HUDEP-2 (cell line): ENCODE measurements around the gene TBC1D8.
A peak's percentile ranks its signal among the peaks of the same experiment; 100 is the strongest.

Experiments
- DNase-seq, 76 experiments: peaks; one replicate each; lab custom pipeline; 2025; ENCODE audit not compliant: unreplicated experiment in 76 of 76; lab: John Stamatoyannopoulos, UW

Gene TBC1D8

GRCh38 chr2:100984892-100985307, 166.3 kb downstream of the TBC1D8 start:
- DNase-seq: peak in 51 of 76 experiments; percentile 4 to 52 (median 28)

- DNase-seq: no peak
Observed at GRCh38 chr2:100983684-100984310, 167.4 kb downstream of the TBC1D8 start.

- no peak for DNase-seq
Observed at GRCh38 chr2:100983201-100983600, 168.0 kb downstream of the TBC1D8 start.

- no peak for DNase-seq
Observed at GRCh38 chr2:100982431-100982861, 168.7 kb downstream of the TBC1D8 start.

GRCh38 chr2:100981011-100981410, 170.2 kb downstream of the TBC1D8 start:
- DNase-seq: no peak

GRCh38 chr2:100980046-100980445, 171.1 kb downstream of the TBC1D8 start:
- DNase-seq: no peak

- no peak for DNase-seq
Observed at GRCh38 chr2:100978582-100979191, 172.5 kb downstream of the TBC1D8 start.

GRCh38 chr2:100977511-100977910, 173.7 kb downstream of the TBC1D8 start:
- no peak for DNase-seq

GRCh38 chr2:100976645-100977391, 174.4 kb downstream of the TBC1D8 start:
- DNase-seq: no peak

GRCh38 chr2:100976061-100976460, 175.1 kb downstream of the TBC1D8 start:
- no peak for DNase-seq

- no peak for DNase-seq
Observed at GRCh38 chr2:100975521-100975785, 175.7 kb downstream of the TBC1D8 start.

- no peak for DNase-seq
Observed at GRCh38 chr2:100974712-100975520, 176.3 kb downstream of the TBC1D8 start.

GRCh38 chr2:100972452-100972851, 178.7 kb downstream of the TBC1D8 start:
- DNase-seq: no peak

- DNase-seq: no peak
Observed at GRCh38 chr2:100971221-100971620, 180.0 kb downstream of the TBC1D8 start.

- DNase-seq: no peak
Observed at GRCh38 chr2:100969998-100970397, 181.2 kb downstream of the TBC1D8 start.

- no peak for DNase-seq
Observed at GRCh38 chr2:100968146-100969145, 182.7 kb downstream of the TBC1D8 start.

- DNase-seq: no peak
Observed at GRCh38 chr2:100967716-100968115, 183.5 kb downstream of the TBC1D8 start.

- DNase-seq: no peak
Observed at GRCh38 chr2:100965596-100965995, 185.6 kb downstream of the TBC1D8 start.

GRCh38 chr2:100964681-100965169, 186.5 kb downstream of the TBC1D8 start:
- DNase-seq: no peak

- DNase-seq: no peak
Observed at GRCh38 chr2:100964222-100964621, 187.0 kb downstream of the TBC1D8 start.
